GM20000 (cell line): ENCODE results near the gene PLD6.

ENCODE experiments used
- DNase-seq: peaks from one replicate; pipeline ENCODE4 v3.0.0; 2012; ENCODE audit warnings: low spot score
- CTCF ChIP-seq: IDR thresholded peaks from 2 replicates; pipeline ENCODE4 v1.5.1; 2012; ENCODE audit warnings: mild to moderate bottlenecking, control low read depth; ENCODE audit errors: extremely low read depth, missing control alignments

PLD6 gene

DNA sequence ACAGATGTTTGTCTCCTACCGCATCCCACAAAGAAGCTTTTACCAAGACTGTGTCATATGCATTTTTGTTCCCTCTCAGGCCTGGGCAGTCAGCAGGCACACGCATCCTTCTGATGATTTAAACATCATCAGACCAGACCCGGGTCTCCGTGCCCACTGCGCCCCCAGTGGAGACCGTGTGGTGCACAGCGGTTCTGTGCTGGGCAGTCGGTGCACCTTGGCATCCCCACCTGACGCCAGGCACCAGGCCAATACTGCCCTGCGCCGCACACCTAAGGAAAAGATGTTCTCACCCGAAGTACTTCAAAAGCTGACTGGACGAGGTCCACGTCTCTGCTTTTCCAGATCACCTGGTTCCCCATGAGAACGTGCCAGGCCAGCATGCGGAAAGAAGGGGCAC, 10.6 kb upstream of the PLD6 start:
- no peak for DNase-seq
- TF ChIP-seq CTCF: no peak

DNA sequence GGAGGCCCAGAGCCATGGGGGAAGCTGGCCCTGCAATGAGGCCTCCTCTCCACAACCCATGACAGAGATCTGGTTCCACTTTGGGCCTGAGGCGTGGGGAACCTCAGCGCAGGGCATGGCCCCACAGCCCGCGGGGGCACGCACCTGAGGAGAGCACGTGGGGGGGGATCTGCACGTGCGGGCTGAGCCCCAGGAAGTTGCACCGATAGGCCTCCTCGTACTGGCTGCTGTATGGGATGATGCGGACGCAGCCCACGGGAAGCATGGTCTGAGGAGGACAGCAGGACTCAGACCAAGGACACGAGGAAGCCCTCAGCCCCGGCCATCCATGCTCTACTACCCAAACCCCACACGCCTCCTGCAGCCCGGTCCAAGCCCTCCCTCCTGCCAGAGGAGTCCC, 10.1 kb upstream of the PLD6 start:
- no peak for DNase-seq
- no peak for TF ChIP-seq CTCF

GRCh38 chr17:17215575-17215974, 9.4 kb upstream of the PLD6 start:
- TF ChIP-seq CTCF: no peak
- no peak for DNase-seq

GRCh38 chr17:17214646-17215436, 8.7 kb upstream of the PLD6 start:
- no peak for TF ChIP-seq CTCF
- no peak for DNase-seq

GRCh38 chr17:17213775-17214174, 7.6 kb upstream of the PLD6 start:
- no peak for TF ChIP-seq CTCF
- no peak for DNase-seq

DNA sequence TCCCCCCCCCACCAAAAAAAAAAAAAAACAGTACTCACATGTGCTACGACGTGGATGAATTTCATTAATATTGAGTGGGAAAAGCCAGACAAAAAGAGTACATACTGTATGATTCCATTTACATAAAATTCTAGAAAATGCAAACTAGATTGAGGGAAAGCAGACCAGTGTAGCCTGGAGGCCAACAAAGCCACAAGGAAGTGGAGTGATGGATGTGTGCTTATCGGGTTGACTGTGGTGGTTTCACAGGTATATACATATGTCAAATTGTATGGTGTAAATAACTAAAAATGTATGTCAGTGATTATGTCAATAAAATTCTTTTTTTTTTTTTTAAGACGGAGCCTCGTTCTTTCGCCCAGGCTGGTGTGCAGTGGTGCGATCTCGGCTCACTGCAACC, 1.9 kb upstream of the PLD6 start:
- no peak for DNase-seq
- TF ChIP-seq CTCF: no peak

DNA sequence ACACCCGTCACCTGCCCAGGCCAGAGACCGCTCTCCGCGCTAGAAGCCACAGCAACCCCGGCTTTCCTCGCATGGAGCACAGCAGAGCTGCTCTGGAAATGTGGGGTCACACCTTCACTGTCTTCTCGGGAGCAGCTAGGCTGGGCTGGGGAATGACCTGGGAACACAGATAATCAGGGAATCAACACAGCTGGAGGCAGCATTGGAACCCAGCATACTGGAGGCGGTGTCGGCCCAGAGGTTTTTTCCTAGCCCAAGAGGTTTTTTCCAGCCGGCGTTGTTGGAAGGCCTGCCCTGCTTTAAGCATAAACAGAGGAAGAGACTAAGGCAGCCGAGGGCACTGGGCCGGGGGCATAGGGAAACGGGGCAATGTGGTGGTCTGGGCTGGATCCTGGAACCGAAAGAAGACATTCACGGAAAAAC, 791 bp upstream of the PLD6 start:
- no peak for TF ChIP-seq CTCF
- DNase-seq: no peak
